ENCODE results near the gene CWC27.

- TF ChIP-seq CTCF (IDR thresholded peaks at IDR 0.05) (no peak), POLR2A (IDR thresholded peaks at IDR 0.05) (no peak)
These were observed 86.1 kb downstream of the CWC27 start for GRCh38 chr5:64854855-64855254.

Measured in testis (tissue), 2 donors.